ENCODE measurements around the gene UPK1A. TPM values are rescaled to one million over a fixed set of nuclear protein-coding genes. Genes with fewer than 3 reads are reported as not detected.
A peak's percentile ranks its signal among the peaks of the same experiment; 100 is the strongest.

UPK1A gene
- 0.22 TPM for polyA plus RNA-seq (2013, experiment 1 of 2)
- polyA plus RNA-seq (2013, experiment 2 of 2): not detected

DNA sequence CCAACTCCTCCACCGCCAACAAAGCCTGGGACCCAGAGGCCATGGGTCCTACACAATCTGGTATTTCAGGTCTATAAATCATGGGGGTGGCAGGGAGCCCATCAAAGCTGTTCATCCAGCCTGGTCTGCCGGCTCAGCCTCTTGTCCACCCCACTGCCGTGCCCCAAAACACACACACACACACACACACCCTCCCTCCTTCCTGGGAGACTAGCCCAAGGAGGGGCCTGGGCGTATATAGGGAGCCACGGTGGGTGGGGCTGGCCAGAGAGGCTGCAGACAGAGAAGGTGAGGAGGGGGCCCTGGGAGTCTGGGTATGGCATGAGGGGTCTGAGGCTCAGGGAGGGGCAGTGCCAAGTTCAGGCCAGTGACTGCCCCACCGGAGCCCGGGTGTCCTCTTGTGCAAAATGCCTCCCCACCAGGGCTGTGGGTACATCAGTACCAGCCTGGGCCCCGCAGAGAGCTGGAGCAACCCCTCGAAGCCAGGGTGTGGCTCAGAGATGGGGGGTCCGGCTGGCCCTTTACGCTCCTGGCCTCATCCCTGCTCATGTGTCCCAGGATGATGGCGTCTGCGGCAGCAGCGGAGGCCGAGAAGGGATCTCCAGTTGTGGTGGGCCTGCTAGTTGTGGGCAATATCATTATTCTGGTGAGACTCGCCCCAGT, at the start of gene UPK1A:
Gene UPK1A (plus strand): TSS at position 267 of the 663 bp plus-strand sequence. CDS start 296 bp downstream, at position 563.
- Histone ChIP-seq H3K9me3 (ENCODE audit: control insufficient read depth, low read length) (no peaks in the 10 kb centered on the region), H3K4me1 (ENCODE audit: control insufficient read depth, insufficient read depth, low read length, poor library complexity, severe bottlenecking) (no peaks in the 10 kb centered on the region), H3K27ac (ENCODE audit: low read depth, low read length, severe bottlenecking) (no peak within 1 kb of the TSS), H3K36me3 (ENCODE audit: control insufficient read depth, insufficient read depth, low read length) (no peaks in the 10 kb centered on the region), H3K4me3 (ENCODE audit: extremely low read depth, insufficient read depth, low read length, poor library complexity, severe bottlenecking) (no peak within 1 kb of the TSS)
- WGBS, 2 experiments (ENCODE audit: insufficient coverage in 2 of 2): 93 to 96% methylated on average over 7 to 13 of the region's 16 CpGs

DNA sequence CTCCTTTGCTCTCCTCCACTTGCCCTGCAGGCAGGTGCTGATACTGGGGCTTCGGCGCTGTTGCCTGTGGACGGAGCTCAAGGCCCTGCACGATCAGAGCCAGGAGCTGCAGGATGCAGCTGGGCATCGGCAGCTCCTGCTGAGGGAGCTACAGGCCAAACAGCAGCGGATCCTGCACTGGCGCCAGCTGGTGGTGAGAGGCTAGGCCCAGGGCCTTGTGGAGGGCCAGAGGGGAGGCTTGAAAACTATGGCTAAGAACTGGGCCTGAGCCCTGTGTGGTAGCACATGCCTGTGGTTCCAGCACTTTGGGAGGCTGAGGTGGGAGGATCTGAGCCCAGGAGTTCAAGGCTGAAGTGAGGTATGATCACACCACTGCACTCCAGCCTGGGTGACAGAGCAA, 47.5 kb upstream of the UPK1A start:
- Histone ChIP-seq H3K4me1 (ENCODE audit: control insufficient read depth, insufficient read depth, low read length, poor library complexity, severe bottlenecking) (no peaks in the 10 kb centered on the region), H3K27ac (ENCODE audit: low read depth, low read length, severe bottlenecking) (no peak overlapping the region), H3K4me3 (ENCODE audit: extremely low read depth, insufficient read depth, low read length, poor library complexity, severe bottlenecking) (no peak overlapping the region), H3K36me3 (ENCODE audit: control insufficient read depth, insufficient read depth, low read length) (peaks cover 32% of the 10 kb centered on the region), H3K9me3 (ENCODE audit: control insufficient read depth, low read length) (no peaks in the 10 kb centered on the region)
- 80 to 83% methylated on average over 7 of the region's 7 CpGs for WGBS, 2 experiments (ENCODE audit: insufficient coverage in 2 of 2)

DNA sequence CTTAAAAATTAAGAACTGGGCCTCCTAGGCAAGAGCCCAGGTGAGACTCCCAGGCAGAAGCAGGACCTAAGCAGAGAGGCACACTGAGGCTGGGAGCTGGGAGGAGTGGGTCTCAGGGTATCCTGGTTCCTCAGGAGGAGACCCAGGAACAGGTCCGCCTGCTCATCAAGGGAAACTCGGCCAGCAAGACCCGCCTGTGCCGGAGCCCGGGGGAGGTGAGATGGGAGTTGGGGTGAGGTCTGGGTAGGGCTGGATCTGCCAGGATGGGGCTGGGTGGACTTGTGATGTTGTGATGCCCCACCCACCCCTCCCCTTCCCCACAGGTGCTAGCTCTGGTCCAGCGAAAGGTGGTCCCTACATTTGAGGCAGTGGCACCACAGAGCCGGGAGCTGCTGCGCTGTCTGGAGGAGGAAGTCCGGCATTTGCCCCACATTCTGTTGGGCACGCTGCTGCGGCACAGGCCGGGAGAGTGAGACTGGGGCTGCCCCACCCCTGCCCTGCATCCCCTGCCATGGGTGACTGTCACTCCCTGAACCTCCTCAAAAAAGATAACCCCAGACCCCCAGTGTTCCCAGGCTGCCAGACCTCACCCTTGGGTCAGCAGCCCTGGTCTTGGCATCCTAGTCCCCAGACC, 46.9 kb upstream of the UPK1A start:
- peaks cover 32% of the 10 kb centered on the region for H3K36me3 ChIP-seq (ENCODE audit: control insufficient read depth, insufficient read depth, low read length)
- no peaks in the 10 kb centered on the region for H3K9me3 ChIP-seq (ENCODE audit: control insufficient read depth, low read length)
- 97% methylated on average over 7 to 11 of the region's 12 CpGs for WGBS, 2 experiments (ENCODE audit: insufficient coverage in 2 of 2)
- H3K4me1 ChIP-seq (ENCODE audit: control insufficient read depth, insufficient read depth, low read length, poor library complexity, severe bottlenecking): no peaks in the 10 kb centered on the region
- no peak overlapping the region for H3K4me3 ChIP-seq (ENCODE audit: extremely low read depth, insufficient read depth, low read length, poor library complexity, severe bottlenecking)
- no peak overlapping the region for H3K27ac ChIP-seq (ENCODE audit: low read depth, low read length, severe bottlenecking)

DNA sequence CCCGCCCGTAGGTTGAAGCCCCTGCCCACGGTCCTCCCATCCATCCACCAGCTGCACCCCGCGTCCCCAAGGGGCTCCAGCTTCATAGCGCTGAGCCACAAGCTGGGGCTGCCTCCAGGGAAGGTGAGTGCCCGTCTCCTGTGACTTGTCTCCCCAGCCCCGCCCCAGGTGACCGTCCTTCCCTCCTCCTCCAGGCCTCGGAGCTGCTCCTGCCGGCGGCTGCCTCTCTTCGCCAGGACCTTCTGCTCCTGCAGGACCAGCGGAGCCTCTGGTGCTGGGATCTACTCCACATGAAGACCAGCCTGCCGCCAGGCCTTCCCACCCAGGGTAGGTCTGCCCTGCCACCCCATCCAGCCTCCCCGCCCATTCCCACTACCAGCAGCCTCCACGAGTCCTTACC, 46.3 kb upstream of the UPK1A start:
- Histone ChIP-seq H3K27ac (ENCODE audit: low read depth, low read length, severe bottlenecking) (no peak overlapping the region), H3K36me3 (ENCODE audit: control insufficient read depth, insufficient read depth, low read length) (peaks cover 27% of the 10 kb centered on the region), H3K4me1 (ENCODE audit: control insufficient read depth, insufficient read depth, low read length, poor library complexity, severe bottlenecking) (no peaks in the 10 kb centered on the region), H3K9me3 (ENCODE audit: control insufficient read depth, low read length) (no peaks in the 10 kb centered on the region), H3K4me3 (ENCODE audit: extremely low read depth, insufficient read depth, low read length, poor library complexity, severe bottlenecking) (no peak overlapping the region)
- 91 to 93% methylated on average over 12 to 17 of the region's 17 CpGs for WGBS, 2 experiments (ENCODE audit: insufficient coverage in 2 of 2)

DNA sequence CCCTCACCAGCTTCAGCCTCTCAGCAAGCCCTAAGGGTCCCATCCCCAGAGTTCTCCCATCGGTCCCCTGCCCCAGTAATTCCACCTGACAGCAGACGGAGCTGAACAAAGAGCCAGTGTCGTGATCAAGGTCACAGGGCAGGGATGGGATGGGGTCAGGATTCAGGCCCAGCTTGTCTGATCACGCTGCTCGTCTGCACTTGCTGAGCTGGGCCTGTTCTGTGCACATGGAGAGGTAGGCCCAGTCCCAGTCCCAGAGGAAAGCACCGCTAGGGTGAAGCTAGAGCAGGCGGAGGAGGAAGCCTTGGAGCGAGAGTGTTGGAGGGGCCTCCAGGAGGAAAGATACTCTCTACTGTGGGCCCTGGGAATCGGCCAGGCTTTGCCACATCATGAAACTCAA, 44.6 kb upstream of the UPK1A start:
- Histone ChIP-seq H3K36me3 (ENCODE audit: control insufficient read depth, insufficient read depth, low read length) (peaks cover 19% of the 10 kb centered on the region), H3K27ac (ENCODE audit: low read depth, low read length, severe bottlenecking) (no peak overlapping the region), H3K9me3 (ENCODE audit: control insufficient read depth, low read length) (no peaks in the 10 kb centered on the region), H3K4me1 (ENCODE audit: control insufficient read depth, insufficient read depth, low read length, poor library complexity, severe bottlenecking) (no peaks in the 10 kb centered on the region), H3K4me3 (ENCODE audit: extremely low read depth, insufficient read depth, low read length, poor library complexity, severe bottlenecking) (no peak overlapping the region)
- 91 to 95% methylated on average over 7 to 8 of the region's 9 CpGs for WGBS, 2 experiments (ENCODE audit: insufficient coverage in 2 of 2)

DNA sequence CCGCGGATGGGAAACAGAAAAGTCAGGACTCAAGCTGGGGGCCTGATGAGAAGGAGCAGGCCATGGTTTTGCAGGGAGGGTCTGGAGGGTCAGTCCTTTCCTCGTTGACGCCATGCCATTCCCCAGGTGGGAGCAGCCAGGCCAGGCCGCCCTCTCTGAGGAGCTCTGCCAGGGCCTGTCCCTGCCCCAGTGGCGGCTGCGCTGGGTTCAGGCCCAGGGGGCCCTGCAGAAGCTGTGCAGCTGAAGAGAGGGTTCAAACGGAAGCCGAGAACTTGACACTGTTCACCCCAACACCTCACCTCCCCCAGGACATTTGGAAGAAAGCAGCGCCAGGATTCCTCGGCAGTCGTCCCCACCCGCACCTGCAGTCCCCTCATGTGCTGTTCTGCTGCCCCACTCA, 43.6 kb upstream of the UPK1A start:
- H3K36me3 ChIP-seq (ENCODE audit: control insufficient read depth, insufficient read depth, low read length): peaks cover 16% of the 10 kb centered on the region
- no peaks in the 10 kb centered on the region for H3K4me1 ChIP-seq (ENCODE audit: control insufficient read depth, insufficient read depth, low read length, poor library complexity, severe bottlenecking)
- no peak overlapping the region for H3K4me3 ChIP-seq (ENCODE audit: extremely low read depth, insufficient read depth, low read length, poor library complexity, severe bottlenecking)
- WGBS, 2 experiments (ENCODE audit: insufficient coverage in 2 of 2): 96% methylated on average over 9 to 13 of the region's 13 CpGs
- H3K9me3 ChIP-seq (ENCODE audit: control insufficient read depth, low read length): no peaks in the 10 kb centered on the region
- H3K27ac ChIP-seq (ENCODE audit: low read depth, low read length, severe bottlenecking): no peak overlapping the region

DNA sequence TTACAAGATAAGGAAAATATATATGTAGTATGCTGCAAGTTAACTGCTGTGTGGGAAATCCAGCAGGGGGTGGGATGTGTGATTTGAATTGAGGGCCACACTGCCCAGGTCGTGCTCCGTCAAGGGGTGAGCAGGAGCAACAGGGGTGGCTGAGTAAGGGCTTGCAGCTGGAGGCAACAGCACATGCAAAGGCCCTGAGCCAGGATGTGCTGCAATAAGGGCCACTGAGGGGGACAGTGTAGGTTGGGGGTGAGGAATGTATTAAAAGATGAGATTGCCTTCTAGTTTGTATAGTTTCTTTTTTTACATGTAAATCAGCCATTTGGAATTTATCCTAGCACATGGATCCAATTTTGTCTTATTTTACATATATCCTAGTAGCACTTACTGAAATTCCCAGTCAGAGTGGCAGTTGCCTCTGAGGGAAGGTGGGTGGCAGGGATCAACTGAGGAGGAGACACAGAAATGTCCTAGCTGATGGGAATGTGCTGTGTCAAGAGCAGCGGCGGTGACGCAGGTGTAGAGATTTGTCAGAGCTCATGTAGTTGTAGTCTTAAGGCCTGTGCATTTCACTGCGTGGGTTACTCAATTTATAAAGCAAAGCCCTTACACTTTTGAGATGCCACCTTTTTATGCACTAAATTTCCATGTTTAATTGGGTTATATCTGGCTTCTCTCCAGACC, 42.8 kb upstream of the UPK1A start:
- no peak overlapping the region for H3K4me3 ChIP-seq (ENCODE audit: extremely low read depth, insufficient read depth, low read length, poor library complexity, severe bottlenecking)
- H3K9me3 ChIP-seq (ENCODE audit: control insufficient read depth, low read length): no peaks in the 10 kb centered on the region
- H3K36me3 ChIP-seq (ENCODE audit: control insufficient read depth, insufficient read depth, low read length): peaks cover 13% of the 10 kb centered on the region
- WGBS, 2 experiments (ENCODE audit: insufficient coverage in 2 of 2): 88 to 90% methylated on average over 5 to 6 of the region's 6 CpGs
- no peak overlapping the region for H3K27ac ChIP-seq (ENCODE audit: low read depth, low read length, severe bottlenecking)
- no peaks in the 10 kb centered on the region for H3K4me1 ChIP-seq (ENCODE audit: control insufficient read depth, insufficient read depth, low read length, poor library complexity, severe bottlenecking)

DNA sequence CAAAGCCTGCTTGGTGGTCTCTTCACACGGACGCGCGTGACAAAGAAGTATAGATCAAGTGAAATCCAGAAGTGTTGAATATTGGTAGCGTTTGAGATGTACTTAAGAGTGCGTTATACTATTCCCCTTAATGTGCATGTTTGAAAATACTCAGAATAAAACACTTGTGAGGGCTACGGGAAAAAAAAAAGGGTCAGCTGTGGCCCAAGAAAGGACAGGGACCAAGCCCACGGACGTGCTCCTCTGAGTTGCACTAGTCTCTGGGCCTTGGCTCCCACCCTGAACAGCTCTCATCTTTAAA, 38.1 kb upstream of the UPK1A start:
- Histone ChIP-seq H3K4me1 (ENCODE audit: control insufficient read depth, insufficient read depth, low read length, poor library complexity, severe bottlenecking) (peaks cover 4% of the 10 kb centered on the region), H3K9me3 (ENCODE audit: control insufficient read depth, low read length) (no peaks in the 10 kb centered on the region), H3K36me3 (ENCODE audit: control insufficient read depth, insufficient read depth, low read length) (peaks cover 29% of the 10 kb centered on the region), H3K27ac (ENCODE audit: low read depth, low read length, severe bottlenecking) (peak overlapping the region; percentile 93), H3K4me3 (ENCODE audit: extremely low read depth, insufficient read depth, low read length, poor library complexity, severe bottlenecking) (peak overlapping the region; percentile 100)
- WGBS, 2 experiments (ENCODE audit: insufficient coverage in 2 of 2): 33 to 44% methylated on average over 8 to 9 of the region's 9 CpGs

DNA sequence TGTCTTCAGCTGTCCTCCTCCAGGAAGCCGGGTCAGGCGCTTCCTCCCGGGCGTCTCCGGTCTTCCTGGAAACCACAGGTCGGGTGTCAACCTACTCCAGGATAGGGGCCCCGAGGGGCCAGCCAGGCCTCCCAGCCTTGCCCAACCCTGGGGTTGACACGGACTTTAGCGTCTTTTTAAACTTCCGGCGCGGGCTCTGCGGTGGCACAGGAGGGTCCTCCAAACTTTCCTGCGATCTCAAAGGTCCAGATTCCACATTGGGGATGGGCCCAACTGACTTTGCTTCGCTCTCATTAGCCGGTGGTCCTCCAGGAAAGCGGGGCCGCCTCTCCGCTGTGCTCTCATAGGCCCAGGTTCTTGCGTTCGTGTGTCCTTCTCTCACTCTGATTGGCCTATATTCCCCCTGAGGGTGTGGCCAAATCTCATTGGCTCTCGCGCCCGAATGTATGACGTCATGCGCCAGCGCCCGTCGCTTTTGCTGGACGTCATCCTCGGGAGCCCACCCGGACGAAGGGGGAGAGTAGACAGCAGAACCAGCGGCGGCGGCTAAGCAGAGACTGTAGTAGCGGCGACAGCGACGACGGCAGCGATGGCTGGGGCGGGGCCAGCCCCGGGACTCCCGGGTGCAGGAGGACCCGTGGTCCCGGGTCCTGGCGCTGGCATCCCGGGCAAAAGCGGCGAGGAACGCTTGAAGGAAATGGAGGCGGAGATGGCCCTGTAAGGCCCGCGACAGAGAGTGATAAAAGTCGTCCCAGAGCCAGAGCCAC, 37.6 kb upstream of the UPK1A start, which contains the start of gene RBM42:
Gene RBM42 (plus strand): TSS at position 472 of the 767 bp plus-strand sequence. CDS start 118 bp downstream, at position 590.
- Histone ChIP-seq H3K9me3 (ENCODE audit: control insufficient read depth, low read length) (no peaks in the 10 kb centered on the region), H3K27ac (ENCODE audit: low read depth, low read length, severe bottlenecking) (peak within 1 kb of the TSS; percentile 93), H3K36me3 (ENCODE audit: control insufficient read depth, insufficient read depth, low read length) (peaks cover 34% of the 10 kb centered on the region), H3K4me3 (ENCODE audit: extremely low read depth, insufficient read depth, low read length, poor library complexity, severe bottlenecking) (peak within 1 kb of the TSS; percentile 100), H3K4me1 (ENCODE audit: control insufficient read depth, insufficient read depth, low read length, poor library complexity, severe bottlenecking) (peaks cover 4% of the 10 kb centered on the region)
- 0 to 1% methylated on average over 46 to 56 of the region's 56 CpGs for WGBS, 2 experiments (ENCODE audit: insufficient coverage in 2 of 2)

DNA sequence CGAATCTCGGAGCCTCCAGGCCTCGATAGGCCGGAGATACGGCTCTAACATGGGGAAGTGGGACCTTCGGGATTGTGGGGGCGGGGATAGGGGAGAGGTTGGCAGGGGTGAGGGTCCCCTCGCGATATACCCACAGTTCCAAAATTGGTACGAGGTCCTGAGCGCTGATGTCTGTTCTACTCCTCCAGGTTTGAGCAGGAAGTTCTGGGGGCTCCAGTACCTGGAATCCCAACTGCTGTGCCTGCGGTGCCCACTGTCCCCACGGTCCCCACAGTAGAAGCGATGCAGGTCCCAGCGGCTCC, 37.0 kb upstream of the UPK1A start:
- peaks cover 39% of the 10 kb centered on the region for H3K36me3 ChIP-seq (ENCODE audit: control insufficient read depth, insufficient read depth, low read length)
- H3K4me1 ChIP-seq (ENCODE audit: control insufficient read depth, insufficient read depth, low read length, poor library complexity, severe bottlenecking): peaks cover 4% of the 10 kb centered on the region
- no peaks in the 10 kb centered on the region for H3K9me3 ChIP-seq (ENCODE audit: control insufficient read depth, low read length)
- H3K4me3 ChIP-seq (ENCODE audit: extremely low read depth, insufficient read depth, low read length, poor library complexity, severe bottlenecking): peak overlapping the region; percentile 100
- 9 to 15% methylated on average over 14 of the region's 15 CpGs for WGBS, 2 experiments (ENCODE audit: insufficient coverage in 2 of 2)
- H3K27ac ChIP-seq (ENCODE audit: low read depth, low read length, severe bottlenecking): peak overlapping the region; percentile 45
